GM13977 (cell line): ENCODE results near the gene RIMS1.

ENCODE experiments used
- DNase-seq: peaks from one replicate; pipeline ENCODE4 v3.0.0; 2012; ENCODE audit warnings: low spot score
- in situ Hi-C: fragments of 300-500 bp; cut with MboI; formaldehyde crosslinking; loops from one replicate; pipeline ENCODE4 v1.12.0; 2022; ENCODE audit warnings: low sequenced_read_pairs, low pct_unique_long_range_greater_than_20kb, mixed read lengths, inconsistent platforms; ENCODE audit not compliant: unreplicated experiment
- TF ChIP-seq, protein P1 (sequence below): IDR thresholded peaks from 2 replicates; pipeline ENCODE4 v1.5.1; 2012; ENCODE audit warnings: mild to moderate bottlenecking, control low read depth; ENCODE audit not compliant: insufficient read depth; ENCODE audit errors: extremely low read depth, missing control alignments

Gene RIMS1

GRCh38 chr6:72275888-72276287, 389.5 kb downstream of the RIMS1 start:
- in situ Hi-C loops = no loop called here
- TF ChIP-seq, protein P1, sequence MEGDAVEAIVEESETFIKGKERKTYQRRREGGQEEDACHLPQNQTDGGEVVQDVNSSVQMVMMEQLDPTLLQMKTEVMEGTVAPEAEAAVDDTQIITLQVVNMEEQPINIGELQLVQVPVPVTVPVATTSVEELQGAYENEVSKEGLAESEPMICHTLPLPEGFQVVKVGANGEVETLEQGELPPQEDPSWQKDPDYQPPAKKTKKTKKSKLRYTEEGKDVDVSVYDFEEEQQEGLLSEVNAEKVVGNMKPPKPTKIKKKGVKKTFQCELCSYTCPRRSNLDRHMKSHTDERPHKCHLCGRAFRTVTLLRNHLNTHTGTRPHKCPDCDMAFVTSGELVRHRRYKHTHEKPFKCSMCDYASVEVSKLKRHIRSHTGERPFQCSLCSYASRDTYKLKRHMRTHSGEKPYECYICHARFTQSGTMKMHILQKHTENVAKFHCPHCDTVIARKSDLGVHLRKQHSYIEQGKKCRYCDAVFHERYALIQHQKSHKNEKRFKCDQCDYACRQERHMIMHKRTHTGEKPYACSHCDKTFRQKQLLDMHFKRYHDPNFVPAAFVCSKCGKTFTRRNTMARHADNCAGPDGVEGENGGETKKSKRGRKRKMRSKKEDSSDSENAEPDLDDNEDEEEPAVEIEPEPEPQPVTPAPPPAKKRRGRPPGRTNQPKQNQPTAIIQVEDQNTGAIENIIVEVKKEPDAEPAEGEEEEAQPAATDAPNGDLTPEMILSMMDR = no peak
- DNase-seq = no peak

GRCh38 chr6:72282201-72282600, 395.9 kb downstream of the RIMS1 start:
- DNase-seq = no peak
- in situ Hi-C loops = no loop called here
- TF ChIP-seq, protein P1 = no peak

DNA sequence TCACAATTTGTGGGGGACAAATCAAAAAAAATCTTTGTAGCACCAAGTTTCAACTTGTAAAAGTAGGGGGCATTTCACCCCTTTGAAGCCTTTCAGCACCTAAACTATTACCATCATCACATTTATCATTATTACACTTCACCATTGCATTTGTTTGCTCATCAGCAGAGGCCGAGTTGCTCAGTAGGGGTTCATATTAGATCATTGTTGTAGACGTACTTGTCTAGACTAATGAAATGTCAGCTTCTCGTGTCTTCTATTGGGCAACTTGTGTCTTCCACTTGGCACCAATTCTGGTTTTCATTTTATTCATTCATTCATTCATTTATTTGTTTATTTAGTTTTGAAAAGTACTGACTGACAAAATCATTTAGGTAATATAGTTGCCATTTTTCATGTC, 397.2 kb downstream of the RIMS1 start:
- in situ Hi-C loops = no loop called here
- no peak for DNase-seq
- TF ChIP-seq, protein P1 = no peak

- in situ Hi-C loops = no loop called here
- TF ChIP-seq, protein P1 = no peak
- no peak for DNase-seq
These were observed 400.6 kb downstream of the RIMS1 start for GRCh38 chr6:72286911-72287311.

- in situ Hi-C loops = no loop called here
- TF ChIP-seq, protein P1 = no peak
- no peak for DNase-seq
These were observed 401.5 kb downstream of the RIMS1 start for GRCh38 chr6:72287801-72288200.

- TF ChIP-seq, protein P1 = no peak
- in situ Hi-C loops = no loop called here
- no peak for DNase-seq
These were observed 402.2 kb downstream of the RIMS1 start for GRCh38 chr6:72288592-72288991.

DNA sequence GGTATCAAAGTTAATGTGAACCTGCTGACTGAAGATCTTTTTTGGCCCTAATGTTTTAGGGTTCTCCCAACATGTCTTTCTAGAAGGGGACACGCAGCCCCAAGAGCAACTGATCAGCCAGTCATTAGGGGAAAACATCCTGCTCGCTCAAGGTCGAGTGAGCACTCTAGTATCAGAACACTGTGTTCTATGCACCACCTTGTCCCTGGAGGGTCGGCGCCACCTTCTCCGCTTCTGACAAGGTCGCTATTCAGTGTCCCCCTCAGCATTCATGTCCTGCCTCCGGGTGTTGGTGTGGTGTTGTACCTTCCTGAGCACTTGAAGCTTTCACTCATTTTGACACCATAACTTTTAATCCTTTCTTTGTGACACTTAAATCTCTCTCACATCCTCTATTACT, 404.3 kb downstream of the RIMS1 start:
- in situ Hi-C loops = no loop called here
- no peak for DNase-seq

More for the DNA sequence above, 404.3 kb downstream of the RIMS1 start:
- TF ChIP-seq, protein P1 = no peak
